ENCODE measurements around the gene PADI1. TPM values are rescaled to one million over a fixed set of nuclear protein-coding genes. Genes with fewer than 3 reads are reported as not detected.

PADI1 gene
- total and polyA plus RNA-seq, 2 donors: 0.14 to 0.57 TPM

GRCh38 chr1:17265162-17265561, 60.2 kb downstream of the PADI1 start:
- Histone ChIP-seq H3K36me3 (ENCODE audit: control insufficient read depth in 2 of 2, insufficient read depth in 2 of 2, low read length in 1 of 2) (no peaks in the 10 kb centered on the region), H3K27me3 (ENCODE audit: control insufficient read depth in 2 of 2, insufficient read depth in 1 of 2, low read length in 1 of 2) (no peaks in the 10 kb centered on the region), H3K4me3 (ENCODE audit: low read length in 2 of 2) (no peak overlapping the region), H3K27ac (ENCODE audit: low read depth in 1 of 2, low read length in 1 of 2) (no peak overlapping the region), H3K9me3 (ENCODE audit: control insufficient read depth in 2 of 2, insufficient read depth in 1 of 2, low read length in 1 of 2) (no peaks in the 10 kb centered on the region), H3K4me1 (ENCODE audit: control insufficient read depth in 2 of 2, insufficient read depth in 2 of 2, low read length in 2 of 2) (no peaks in the 10 kb centered on the region)
- DNase-seq (ENCODE audit: low read depth in 6 of 9, low spot score in 9 of 9): no peak
- WGBS: 94% methylated on average over 2 of the region's 2 CpGs

GRCh38 chr1:17265950-17266349, 61.0 kb downstream of the PADI1 start:
- DNase-seq (ENCODE audit: low read depth in 6 of 9, low spot score in 9 of 9): no peak
- Histone ChIP-seq H3K9me3 (ENCODE audit: control insufficient read depth in 2 of 2, insufficient read depth in 1 of 2, low read length in 1 of 2) (no peaks in the 10 kb centered on the region), H3K27ac (ENCODE audit: low read depth in 1 of 2, low read length in 1 of 2) (no peak overlapping the region), H3K4me3 (ENCODE audit: low read length in 2 of 2) (no peak overlapping the region), H3K27me3 (ENCODE audit: control insufficient read depth in 2 of 2, insufficient read depth in 1 of 2, low read length in 1 of 2) (no peaks in the 10 kb centered on the region), H3K4me1 (ENCODE audit: control insufficient read depth in 2 of 2, insufficient read depth in 2 of 2, low read length in 2 of 2) (no peaks in the 10 kb centered on the region), H3K36me3 (ENCODE audit: control insufficient read depth in 2 of 2, insufficient read depth in 2 of 2, low read length in 1 of 2) (no peaks in the 10 kb centered on the region)
- 95% methylated on average over 4 of the region's 4 CpGs for WGBS

GRCh38 chr1:17270891-17271765, 66.2 kb downstream of the PADI1 start:
- Histone ChIP-seq H3K27ac (ENCODE audit: low read depth in 1 of 2, low read length in 1 of 2) (no peak overlapping the region), H3K9me3 (ENCODE audit: control insufficient read depth in 2 of 2, insufficient read depth in 1 of 2, low read length in 1 of 2) (no peaks in the 10 kb centered on the region), H3K4me1 (ENCODE audit: control insufficient read depth in 2 of 2, insufficient read depth in 2 of 2, low read length in 2 of 2) (no peaks in the 10 kb centered on the region), H3K4me3 (ENCODE audit: low read length in 2 of 2) (no peak overlapping the region), H3K36me3 (ENCODE audit: control insufficient read depth in 2 of 2, insufficient read depth in 2 of 2, low read length in 1 of 2) (no peaks in the 10 kb centered on the region), H3K27me3 (ENCODE audit: control insufficient read depth in 2 of 2, insufficient read depth in 1 of 2, low read length in 1 of 2) (peaks cover 0 to 2% of the 10 kb centered on the region in 2 donors)
- no peak for DNase-seq (ENCODE audit: low read depth in 6 of 9, low spot score in 9 of 9)
- WGBS: 96% methylated on average over 23 of the region's 23 CpGs

DNA sequence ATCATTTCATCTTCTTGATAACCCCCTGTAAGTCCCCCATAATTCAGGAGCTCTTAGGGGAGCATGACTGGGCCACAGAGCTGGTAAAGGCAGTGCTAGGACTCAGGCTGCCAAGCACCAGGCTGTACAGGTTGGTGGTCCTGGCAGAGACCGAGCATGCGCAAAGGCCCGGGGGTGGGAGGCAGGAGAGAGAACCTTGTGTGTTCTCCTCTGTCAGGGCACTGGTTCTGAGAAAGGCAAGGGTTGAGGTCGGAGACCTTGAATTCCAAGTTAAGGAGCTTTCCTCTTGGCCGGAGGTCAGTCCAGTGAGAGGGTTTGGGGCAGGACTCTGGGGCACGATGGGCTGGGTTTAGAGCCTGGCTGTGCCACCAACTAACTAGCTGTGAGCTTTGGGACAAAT, 67.1 kb downstream of the PADI1 start:
- Histone ChIP-seq H3K36me3 (ENCODE audit: control insufficient read depth in 2 of 2, insufficient read depth in 2 of 2, low read length in 1 of 2) (no peaks in the 10 kb centered on the region), H3K9me3 (ENCODE audit: control insufficient read depth in 2 of 2, insufficient read depth in 1 of 2, low read length in 1 of 2) (no peaks in the 10 kb centered on the region), H3K4me1 (ENCODE audit: control insufficient read depth in 2 of 2, insufficient read depth in 2 of 2, low read length in 2 of 2) (no peaks in the 10 kb centered on the region), H3K27me3 (ENCODE audit: control insufficient read depth in 2 of 2, insufficient read depth in 1 of 2, low read length in 1 of 2) (peaks cover 0 to 4% of the 10 kb centered on the region in 2 donors), H3K27ac (ENCODE audit: low read depth in 1 of 2, low read length in 1 of 2) (no peak overlapping the region), H3K4me3 (ENCODE audit: low read length in 2 of 2) (no peak overlapping the region)
- no peak for DNase-seq (ENCODE audit: low read depth in 6 of 9, low spot score in 9 of 9)
- 96% methylated on average over 6 of the region's 6 CpGs for WGBS

GRCh38 chr1:17272646-17273045, 67.7 kb downstream of the PADI1 start:
- no peak overlapping the region for H3K27ac ChIP-seq (ENCODE audit: low read depth in 1 of 2, low read length in 1 of 2)
- DNase-seq (ENCODE audit: low read depth in 6 of 9, low spot score in 9 of 9): no peak
- WGBS: 67% methylated on average over 4 of the region's 4 CpGs
- H3K9me3 ChIP-seq (ENCODE audit: control insufficient read depth in 2 of 2, insufficient read depth in 1 of 2, low read length in 1 of 2): no peaks in the 10 kb centered on the region
- H3K27me3 ChIP-seq (ENCODE audit: control insufficient read depth in 2 of 2, insufficient read depth in 1 of 2, low read length in 1 of 2): peaks cover 0 to 4% of the 10 kb centered on the region in 2 donors
- no peaks in the 10 kb centered on the region for H3K36me3 ChIP-seq (ENCODE audit: control insufficient read depth in 2 of 2, insufficient read depth in 2 of 2, low read length in 1 of 2)
- H3K4me1 ChIP-seq (ENCODE audit: control insufficient read depth in 2 of 2, insufficient read depth in 2 of 2, low read length in 2 of 2): no peaks in the 10 kb centered on the region
- no peak overlapping the region for H3K4me3 ChIP-seq (ENCODE audit: low read length in 2 of 2)

- Histone ChIP-seq H3K4me3 (ENCODE audit: low read length in 2 of 2) (no peak overlapping the region), H3K36me3 (ENCODE audit: control insufficient read depth in 2 of 2, insufficient read depth in 2 of 2, low read length in 1 of 2) (no peaks in the 10 kb centered on the region), H3K4me1 (ENCODE audit: control insufficient read depth in 2 of 2, insufficient read depth in 2 of 2, low read length in 2 of 2) (no peaks in the 10 kb centered on the region), H3K9me3 (ENCODE audit: control insufficient read depth in 2 of 2, insufficient read depth in 1 of 2, low read length in 1 of 2) (no peaks in the 10 kb centered on the region), H3K27me3 (ENCODE audit: control insufficient read depth in 2 of 2, insufficient read depth in 1 of 2, low read length in 1 of 2) (peaks cover 0 to 4% of the 10 kb centered on the region in 2 donors), H3K27ac (ENCODE audit: low read depth in 1 of 2, low read length in 1 of 2) (no peak overlapping the region)
- 94% methylated on average over 13 of the region's 13 CpGs for WGBS
- DNase-seq (ENCODE audit: low read depth in 6 of 9, low spot score in 9 of 9): no peak
Measured at GRCh38 chr1:17273096-17273495, 68.2 kb downstream of the PADI1 start.

- H3K9me3 ChIP-seq (ENCODE audit: control insufficient read depth in 2 of 2, insufficient read depth in 1 of 2, low read length in 1 of 2): no peaks in the 10 kb centered on the region
- peaks cover 0 to 4% of the 10 kb centered on the region in 2 donors for H3K27me3 ChIP-seq (ENCODE audit: control insufficient read depth in 2 of 2, insufficient read depth in 1 of 2, low read length in 1 of 2)
- no peaks in the 10 kb centered on the region for H3K4me1 ChIP-seq (ENCODE audit: control insufficient read depth in 2 of 2, insufficient read depth in 2 of 2, low read length in 2 of 2)
- no peak overlapping the region for H3K27ac ChIP-seq (ENCODE audit: low read depth in 1 of 2, low read length in 1 of 2)
- H3K4me3 ChIP-seq (ENCODE audit: low read length in 2 of 2): no peak overlapping the region
- no peaks in the 10 kb centered on the region for H3K36me3 ChIP-seq (ENCODE audit: control insufficient read depth in 2 of 2, insufficient read depth in 2 of 2, low read length in 1 of 2)
- 52% methylated on average over 15 of the region's 15 CpGs for WGBS
- peak in 2 of 9 donors; percentile 1 for DNase-seq (ENCODE audit: low read depth in 6 of 9, low spot score in 9 of 9)
Measured at GRCh38 chr1:17274186-17275170, 69.5 kb downstream of the PADI1 start.

- peaks cover 0 to 5% of the 10 kb centered on the region in 2 donors for H3K27me3 ChIP-seq (ENCODE audit: control insufficient read depth in 2 of 2, insufficient read depth in 1 of 2, low read length in 1 of 2)
Measured at GRCh38 chr1:17276568-17276967, 71.6 kb downstream of the PADI1 start.

More at GRCh38 chr1:17276568-17276967, 71.6 kb downstream of the PADI1 start:
- no peaks in the 10 kb centered on the region for H3K9me3 ChIP-seq (ENCODE audit: control insufficient read depth in 2 of 2, insufficient read depth in 1 of 2, low read length in 1 of 2)
- H3K4me3 ChIP-seq (ENCODE audit: low read length in 2 of 2): no peak overlapping the region
- no peaks in the 10 kb centered on the region for H3K4me1 ChIP-seq (ENCODE audit: control insufficient read depth in 2 of 2, insufficient read depth in 2 of 2, low read length in 2 of 2)
- 12% methylated on average over 11 of the region's 11 CpGs for WGBS
- no peak for DNase-seq (ENCODE audit: low read depth in 6 of 9, low spot score in 9 of 9)
- H3K27ac ChIP-seq (ENCODE audit: low read depth in 1 of 2, low read length in 1 of 2): no peak overlapping the region
- H3K36me3 ChIP-seq (ENCODE audit: control insufficient read depth in 2 of 2, insufficient read depth in 2 of 2, low read length in 1 of 2): no peaks in the 10 kb centered on the region

Data from thymus (tissue), 11 donors.